H54 (cell line): ENCODE data around the gene LCN6.
"Not testable (repeated sequence)": the region's sequence is repeated elsewhere in the genome, so short reads cannot be mapped to it uniquely, and the experiment has no call there.

Source experiments
- DNase-seq: peaks from one replicate; pipeline ENCODE4 v3.0.0; 2011; ENCODE audit warnings: low spot score, mixed read lengths; ENCODE audit not compliant: insufficient read length
- FAIRE-seq: peaks from 3 replicates; lab custom pipeline; 2011; peaks lifted over from hg19 to GRCh38; lab: Jason Lieb, UNC
- POLR2A ChIP-seq: IDR thresholded peaks from 2 replicates; pipeline ENCODE4 v1.6.1; 2011; ENCODE audit warnings: low read depth, mild to moderate bottlenecking, low read length

Gene LCN6

GRCh38 chr9:136759436-136760325 lies 11.4 kb upstream of the LCN6 start:
- DNase-seq (no peak), FAIRE-seq (no peak)
- no peak for TF ChIP-seq POLR2A

GRCh38 chr9:136759001-136759400 lies 10.7 kb upstream of the LCN6 start:
- no peak for DNase-seq
- no peak for TF ChIP-seq POLR2A
- no peak for FAIRE-seq

- DNase-seq (no peak), FAIRE-seq (no peak)
- no peak for TF ChIP-seq POLR2A
These were observed 9.4 kb upstream of the LCN6 start for GRCh38 chr9:136757751-136758140.

GRCh38 chr9:136757328-136757727 lies 9.0 kb upstream of the LCN6 start:
- no peak for FAIRE-seq
- DNase-seq: no peak

GRCh38 chr9:136756836-136757235 lies 8.5 kb upstream of the LCN6 start:
- FAIRE-seq: no peak

More at GRCh38 chr9:136757328-136757727, 9.0 kb upstream of the LCN6 start:
- no peak for TF ChIP-seq POLR2A

GRCh38 chr9:136756134-136756438 lies 7.8 kb upstream of the LCN6 start:
- FAIRE-seq (no peak), DNase-seq (no peak)
- TF ChIP-seq POLR2A: no peak

More at GRCh38 chr9:136756836-136757235, 8.5 kb upstream of the LCN6 start:
- TF ChIP-seq POLR2A: no peak
- DNase-seq: no peak

GRCh38 chr9:136755302-136756133 lies 7.2 kb upstream of the LCN6 start:
- not testable (repeated sequence) for FAIRE-seq

GRCh38 chr9:136754626-136755301 lies 6.4 kb upstream of the LCN6 start:
- no peak for TF ChIP-seq POLR2A
- FAIRE-seq: no peak
- no peak for DNase-seq

More at GRCh38 chr9:136755302-136756133, 7.2 kb upstream of the LCN6 start:
- not testable (repeated sequence) for DNase-seq

- no peak for TF ChIP-seq POLR2A
- no peak for DNase-seq
- no peak for FAIRE-seq
These were observed 5.8 kb upstream of the LCN6 start for GRCh38 chr9:136754059-136754572.

GRCh38 chr9:136753371-136754058 lies 5.2 kb upstream of the LCN6 start:
- FAIRE-seq (no peak), DNase-seq (no peak)
- TF ChIP-seq POLR2A: no peak

GRCh38 chr9:136751814-136752213 lies 3.5 kb upstream of the LCN6 start:
- TF ChIP-seq POLR2A: no peak
- FAIRE-seq (no peak), DNase-seq (no peak)

- no peak for TF ChIP-seq POLR2A
- FAIRE-seq: no peak
- DNase-seq: no peak
These were observed 2.9 kb upstream of the LCN6 start for GRCh38 chr9:136751244-136751643.

GRCh38 chr9:136750526-136750925 lies 2.2 kb upstream of the LCN6 start:
- TF ChIP-seq POLR2A: no peak
- DNase-seq: no peak
- no peak for FAIRE-seq
